Stimulated activated CD8-positive, alpha-beta memory T cell treated with anti-CD3 and anti-CD28 coated beads, Interleukin-12 subunit alpha, Interleukin-12 subunit beta, amount 100 ng/mL, for 24 hours (primary cell): ENCODE results near the gene E2F4.

Experiments used
- DNase-seq: peaks from one replicate; pipeline ENCODE4 v3.0.0-alpha.2; 2020; ENCODE audit errors: extremely low read depth

The E2F4 gene

DNA sequence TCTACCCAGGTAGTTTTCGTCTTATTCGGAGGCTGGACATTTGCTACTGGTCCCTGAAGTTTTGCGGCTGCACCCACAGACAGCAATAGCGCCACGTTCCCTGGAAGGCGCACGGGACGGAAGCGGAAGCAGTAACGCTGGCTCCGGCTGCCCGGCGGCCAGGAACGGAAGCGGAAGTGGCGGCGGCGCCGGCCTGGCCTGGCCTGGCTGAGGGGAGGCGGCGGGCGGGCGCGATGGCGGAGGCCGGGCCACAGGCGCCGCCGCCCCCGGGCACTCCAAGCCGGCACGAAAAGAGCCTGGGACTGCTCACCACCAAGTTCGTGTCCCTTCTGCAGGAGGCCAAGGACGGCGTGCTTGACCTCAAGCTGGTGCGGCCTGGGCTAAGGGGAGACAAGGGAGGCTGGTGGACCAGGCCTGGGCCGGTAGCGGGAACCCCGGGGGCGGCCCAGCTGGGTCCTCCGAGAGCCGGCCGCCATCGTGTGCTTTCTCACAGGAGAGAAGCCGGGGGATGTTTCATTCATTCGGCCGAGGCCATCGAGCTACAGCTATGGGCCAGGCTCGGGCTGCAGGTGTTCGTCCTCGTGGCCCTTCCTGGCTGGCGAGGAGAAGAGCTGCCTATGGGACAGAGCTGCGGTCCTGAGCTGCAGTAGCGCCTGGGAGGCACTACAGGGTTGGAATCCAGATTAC is at the start of gene E2F4:
E2F4 (plus strand) TSS at position 161 of the 687 bp plus-strand sequence; CDS start at position 234, 73 bp downstream.
- DNase-seq = peak; percentile 70

GRCh38 chr16:67142342-67142741 is 49.6 kb upstream of the E2F4 start:
- no peak for DNase-seq

DNA sequence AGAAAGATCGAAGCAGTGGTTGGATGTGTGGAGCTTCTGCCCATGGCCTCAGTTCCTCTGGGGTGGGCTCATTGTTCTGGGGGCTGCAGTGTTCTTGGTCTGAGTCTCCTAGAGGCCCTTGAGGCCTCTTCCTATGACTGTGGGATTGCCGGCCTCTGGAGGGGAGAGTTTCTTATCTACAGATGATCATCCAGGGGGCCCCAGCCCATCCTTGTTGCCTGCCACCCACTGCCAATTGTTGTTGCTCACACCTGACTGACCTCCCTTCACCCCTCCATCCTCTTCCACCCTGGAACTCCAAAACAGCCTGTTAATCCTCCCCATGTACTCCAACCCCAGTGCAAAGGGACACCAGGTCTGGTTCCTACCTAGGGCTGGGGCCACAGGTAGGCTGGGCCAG is 47.0 kb upstream of the E2F4 start:
- no peak for DNase-seq

DNA sequence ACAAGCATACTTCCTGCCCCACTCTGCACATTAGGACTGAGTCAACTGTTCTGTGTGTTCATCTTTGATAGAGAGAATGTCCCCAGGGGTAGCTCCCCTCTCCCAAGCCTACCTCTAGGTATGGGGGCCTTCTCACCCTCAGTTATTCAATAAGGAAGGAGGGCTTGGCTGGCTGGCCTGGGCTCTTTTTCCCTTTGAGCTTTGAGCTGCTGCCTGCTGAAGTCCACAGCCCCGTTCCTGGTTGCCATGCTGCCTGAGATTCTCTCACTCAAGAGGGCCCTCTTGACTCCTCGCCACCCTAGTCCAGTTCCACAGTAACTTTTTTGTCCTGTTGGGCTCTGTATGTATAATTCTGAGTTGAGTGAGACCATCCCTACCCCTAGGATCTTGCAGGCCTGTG is 46.2 kb upstream of the E2F4 start:
- DNase-seq = no peak

- no peak for DNase-seq
Measured at GRCh38 chr16:67146523-67147357, 45.2 kb upstream of the E2F4 start.

GRCh38 chr16:67147437-67148140 is 44.4 kb upstream of the E2F4 start:
- no peak for DNase-seq

DNA sequence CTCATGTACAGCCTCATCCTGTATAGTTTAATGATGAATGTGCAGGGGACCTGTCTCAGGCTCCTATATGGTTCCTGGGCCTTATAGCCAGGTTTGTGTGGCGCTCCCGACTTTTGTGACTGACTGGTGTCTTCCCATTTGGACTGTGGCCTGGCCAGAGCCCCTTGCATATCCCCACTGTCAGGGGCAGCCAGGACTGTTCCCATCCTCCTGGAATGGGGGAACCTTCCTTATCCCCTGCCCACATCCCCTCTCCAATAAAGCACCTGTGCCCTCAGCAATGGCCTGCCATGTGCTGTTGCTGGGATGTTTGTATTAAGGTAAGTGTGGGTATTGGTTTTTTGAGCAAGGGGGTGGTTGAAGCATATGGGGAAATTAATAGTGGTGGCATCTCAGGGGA is 43.7 kb upstream of the E2F4 start:
- no peak for DNase-seq

DNA sequence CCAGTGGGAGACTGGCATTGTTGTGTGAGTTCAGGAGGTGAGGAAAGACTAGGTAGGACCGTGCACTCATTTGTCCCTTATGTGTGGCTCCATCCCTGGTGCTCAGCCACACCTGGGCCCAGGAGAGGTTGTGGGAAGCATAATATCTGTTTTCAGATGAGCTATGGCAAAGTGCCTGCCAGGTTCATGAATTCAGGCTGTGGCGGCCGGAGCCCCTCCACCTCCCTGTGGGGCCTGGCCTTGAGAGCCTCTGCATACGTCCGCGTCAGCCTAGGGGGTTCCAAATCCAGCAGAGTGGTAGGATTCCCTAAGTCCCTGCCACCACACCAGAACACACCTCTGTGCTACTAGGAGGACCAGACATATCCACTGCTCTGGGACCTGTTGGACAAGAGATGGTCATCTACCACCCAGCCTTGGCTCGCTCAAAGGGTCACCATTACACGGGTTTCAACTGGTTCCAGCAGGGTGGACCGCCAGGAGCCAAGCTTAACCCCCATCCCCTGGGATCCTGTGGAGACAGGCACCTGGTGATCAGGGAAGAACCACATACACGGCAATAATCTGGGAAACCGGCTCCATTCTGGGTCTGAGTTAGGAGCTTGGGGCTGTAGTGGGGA is 43.2 kb upstream of the E2F4 start:
- no peak for DNase-seq

DNA sequence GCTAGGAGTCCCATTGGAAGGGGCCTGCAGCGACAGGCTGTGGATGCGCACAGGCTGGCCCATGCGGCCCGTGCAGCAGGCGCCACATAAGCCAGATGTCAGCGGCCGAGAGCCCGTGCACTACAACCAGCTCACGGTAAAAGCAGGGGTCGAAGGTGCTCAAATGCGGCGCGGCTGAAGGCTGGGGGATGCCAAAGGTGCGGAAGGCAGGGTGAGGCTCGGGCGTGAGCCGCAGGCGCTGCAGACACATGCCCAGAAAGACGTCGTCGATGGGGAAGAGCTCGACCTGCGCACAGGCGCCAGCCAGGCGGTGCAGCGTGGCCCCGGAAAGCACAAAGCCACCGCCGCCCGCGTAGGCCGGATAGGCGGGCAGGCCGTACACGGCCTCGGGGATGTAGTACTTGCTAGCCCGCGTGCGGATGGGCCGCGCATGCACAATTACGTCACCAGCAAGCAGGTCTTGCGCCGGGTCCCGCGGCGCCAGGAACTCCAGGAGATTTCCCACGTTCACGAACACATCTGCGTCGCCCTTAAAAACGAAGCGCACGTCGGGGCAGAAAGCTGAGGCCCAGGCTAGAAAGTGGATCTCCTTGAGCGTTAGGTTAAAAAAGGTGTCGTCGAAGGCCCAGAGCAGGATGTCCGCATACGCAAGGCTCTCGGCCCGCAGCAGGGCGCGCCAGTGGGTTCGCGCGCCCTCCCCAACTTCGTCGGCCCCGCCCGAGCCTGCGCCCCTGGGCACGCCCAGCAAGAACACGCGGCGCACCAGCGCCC is 42.5 kb upstream of the E2F4 start:
- no peak for DNase-seq

- DNase-seq = no peak
Measured at GRCh38 chr16:67150047-67150832, 41.7 kb upstream of the E2F4 start.

GRCh38 chr16:67150833-67151396 is 41.0 kb upstream of the E2F4 start, which contains the start of gene B3GNT9:
B3GNT9 (minus strand) TSS chr16:67150998; CDS start chr16:67150485, 513 bp downstream.
- no peak for DNase-seq

DNA sequence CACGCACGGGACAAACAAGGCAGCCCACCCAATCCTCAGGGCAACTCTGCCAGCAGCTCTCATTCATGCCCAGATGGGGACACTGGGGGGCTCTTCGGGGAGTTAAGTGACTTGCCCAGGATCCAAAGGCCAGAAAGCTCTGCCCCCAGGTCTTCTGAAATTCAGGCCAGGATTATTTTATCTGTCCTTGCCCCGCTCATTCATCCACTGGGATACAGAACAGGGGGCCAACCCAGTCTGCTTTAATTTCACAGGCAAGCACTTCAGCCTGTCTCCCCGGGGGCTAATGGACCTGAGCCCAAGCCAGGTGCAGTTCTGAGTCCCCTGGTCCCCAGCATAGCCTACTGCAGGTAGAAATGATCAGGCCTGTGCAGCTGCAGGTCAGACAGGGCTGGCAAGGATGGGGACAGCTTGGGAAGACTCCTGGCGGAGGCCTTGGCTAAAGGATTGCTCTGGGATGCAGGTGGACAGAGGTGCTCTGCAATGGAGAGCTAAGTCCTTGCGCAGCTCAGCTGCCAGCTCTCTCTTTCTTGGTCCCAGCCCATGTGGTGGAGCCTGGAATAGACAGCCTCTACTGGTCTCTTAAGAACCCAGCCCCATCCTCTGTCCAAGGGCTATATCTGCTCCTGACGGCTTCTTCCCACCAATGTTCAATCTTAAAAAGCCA is 40.4 kb upstream of the E2F4 start:
- DNase-seq = no peak

DNA sequence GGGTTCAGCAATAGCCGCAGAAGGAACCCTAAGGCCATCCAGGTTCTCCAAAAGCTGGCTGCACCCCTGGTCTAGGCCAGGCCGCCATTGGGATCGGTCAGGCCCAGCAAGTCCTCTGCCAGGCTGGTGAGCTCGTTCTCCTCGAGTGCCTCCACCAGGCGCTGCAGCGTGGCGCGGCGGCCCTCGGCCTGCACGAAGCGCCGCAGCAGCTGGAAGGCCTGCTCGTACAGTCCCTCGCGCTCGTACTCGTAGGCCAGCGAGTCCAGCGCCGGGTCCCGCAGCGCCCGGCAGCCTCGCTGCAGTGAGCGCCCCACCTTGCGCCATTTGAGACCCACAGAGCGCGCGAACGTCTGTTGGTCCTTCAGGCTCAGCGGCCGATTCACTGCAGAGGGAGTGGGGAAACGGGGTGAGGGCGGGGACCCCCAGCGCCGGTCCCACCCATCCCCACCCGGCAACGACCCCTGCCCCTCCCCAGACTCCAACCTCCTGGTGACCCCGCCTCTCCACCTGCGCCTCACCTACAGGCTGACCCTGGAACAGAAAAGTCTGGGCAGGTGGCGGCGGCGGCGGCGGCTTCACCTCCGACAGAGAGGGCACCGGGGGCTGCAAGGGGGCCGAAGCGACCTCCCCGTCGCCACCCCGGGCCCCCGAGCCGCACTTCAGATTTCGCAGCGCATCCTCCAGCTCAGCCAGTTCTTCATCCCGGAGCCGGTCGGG is 37.2 kb upstream of the E2F4 start:
- no peak for DNase-seq

- peak; percentile 48 for DNase-seq
Measured at GRCh38 chr16:67155295-67156142, 36.4 kb upstream of the E2F4 start.

GRCh38 chr16:67156143-67156844 is 35.7 kb upstream of the E2F4 start:
- DNase-seq = no peak

DNA sequence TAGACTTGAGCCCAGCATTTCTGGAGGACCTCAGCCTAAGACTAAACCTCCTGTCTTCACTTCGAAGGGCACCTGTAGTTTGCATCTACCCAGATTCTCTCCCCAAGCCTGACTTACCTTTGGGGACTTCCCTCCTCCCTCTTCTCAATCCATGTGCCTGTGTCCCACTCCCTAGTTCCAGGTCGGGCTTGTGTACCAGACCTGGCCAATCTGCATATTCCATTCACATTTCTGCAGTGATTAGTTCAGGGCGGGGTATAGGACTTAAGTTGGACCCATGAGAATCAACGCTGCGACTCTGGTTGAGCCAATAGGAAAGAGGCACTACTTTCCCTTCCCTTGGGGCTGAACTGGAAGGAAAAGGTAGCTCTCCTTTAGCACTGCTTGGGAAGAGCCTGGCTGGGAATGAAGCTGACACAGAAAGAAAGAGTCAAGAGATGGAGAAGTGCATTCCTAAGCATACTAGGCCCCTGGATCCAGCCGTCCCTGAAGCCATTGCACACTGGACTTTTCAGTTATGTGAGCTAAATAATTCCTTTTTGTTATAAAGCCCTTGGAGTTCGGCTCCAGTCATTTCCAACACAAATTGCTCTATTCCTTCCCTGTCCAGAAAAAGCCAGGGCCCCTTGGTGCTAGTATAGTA is 34.7 kb upstream of the E2F4 start:
- no peak for DNase-seq
